Loucy (cell line): ENCODE measurements around the gene CAPN10.

Source experiments
- H2AFZ ChIP-seq: fragments of 200-600 bp; sonication (generic); 2 replicates; pipeline ENCODE4 v1.6.0; 2016; ENCODE audit warnings: antibody characterized with exemption, mild to moderate bottlenecking, low read length, moderate library complexity
- H3F3A ChIP-seq: fragments of 200-600 bp; 2 replicates; pipeline ENCODE4 v1.6.0; 2016; ENCODE audit warnings: antibody characterized with exemption, low read depth, mild to moderate bottlenecking
- H3K27me3 ChIP-seq: fragments of 200-600 bp; sonication (generic); 2 replicates; pipeline ENCODE4 v1.6.1; 2014; ENCODE audit warnings: low read length, mild to moderate bottlenecking; ENCODE audit not compliant: insufficient read depth, poor library complexity, severe bottlenecking
- H3K36me3 ChIP-seq: fragments of 200-600 bp; sonication (generic); 2 replicates; pipeline ENCODE4 v1.6.1; 2016; ENCODE audit warnings: low read length; ENCODE audit not compliant: insufficient read depth
- H3K4me1 ChIP-seq: fragments of 200-600 bp; sonication (generic); 2 replicates; pipeline ENCODE4 v1.5.1; 2014; ENCODE audit warnings: low read length, mild to moderate bottlenecking; ENCODE audit not compliant: insufficient read depth, poor library complexity, severe bottlenecking
- H3K4me2 ChIP-seq: fragments of 200-600 bp; sonication (generic); 2 replicates; pipeline ENCODE4 v1.6.0; 2014; ENCODE audit warnings: antibody characterized with exemption, low read length, low read depth, mild to moderate bottlenecking; ENCODE audit not compliant: poor library complexity, severe bottlenecking
- H3K4me3 ChIP-seq: fragments of 200-600 bp; sonication (generic); 2 replicates; pipeline ENCODE4 v1.5.1; 2014; ENCODE audit warnings: low read length, mild to moderate bottlenecking, mixed read lengths; ENCODE audit not compliant: poor library complexity, severe bottlenecking
- H3K79me2 ChIP-seq: fragments of 200-600 bp; sonication (generic); 2 replicates; pipeline ENCODE4 v1.6.1; 2014; ENCODE audit warnings: low read length; ENCODE audit not compliant: insufficient read depth
- H3K9ac ChIP-seq: fragments of 200-600 bp; sonication (generic); 2 replicates; pipeline ENCODE4 v1.6.0; 2014; ENCODE audit warnings: mild to moderate bottlenecking, low read depth, low read length, moderate library complexity; ENCODE audit not compliant: poor library complexity, severe bottlenecking
- H3K9me2 ChIP-seq: fragments of 200-600 bp; sonication (generic); replicated peaks from 2 replicates; pipeline ENCODE4 v1.6.1; 2016; ENCODE audit warnings: low read depth, low read length, mixed read lengths
- H3K9me3 ChIP-seq: fragments of 200-600 bp; sonication (generic); 2 replicates; pipeline ENCODE4 v1.6.1; 2014; ENCODE audit warnings: mild to moderate bottlenecking, antibody characterized with exemption, low read length, low read depth; ENCODE audit not compliant: insufficient read depth
- H4K20me1 ChIP-seq: fragments of 200-600 bp; sonication (generic); 2 replicates; pipeline ENCODE4 v1.6.0; 2014; ENCODE audit warnings: antibody characterized with exemption, low read length, mild to moderate bottlenecking; ENCODE audit not compliant: insufficient read depth, poor library complexity, severe bottlenecking
- EZH2phosphoT487 ChIP-seq: fragments of 200-600 bp; IDR thresholded peaks from 2 replicates; pipeline ENCODE4 v1.6.1; 2018; ENCODE audit warnings: antibody characterized with exemption, mild to moderate bottlenecking, moderate library complexity, borderline replicate concordance
- TF ChIP-seq, protein P1 (sequence below): fragments of 200-600 bp; sonication (generic); conservative IDR thresholded peaks from 2 replicates; pipeline ENCODE4 v1.5.1; 2014; ENCODE audit warnings: mild to moderate bottlenecking, antibody characterized with exemption, low read length

Gene CAPN10

GRCh38 chr2:240558236-240558761 lies 28.2 kb upstream of the CAPN10 start:
- no peak overlapping the region for H3K9ac ChIP-seq
- H3K4me3 ChIP-seq = peak overlapping the region; percentile 87
- no peak overlapping the region for H2AFZ ChIP-seq
- TF ChIP-seq, protein P1, sequence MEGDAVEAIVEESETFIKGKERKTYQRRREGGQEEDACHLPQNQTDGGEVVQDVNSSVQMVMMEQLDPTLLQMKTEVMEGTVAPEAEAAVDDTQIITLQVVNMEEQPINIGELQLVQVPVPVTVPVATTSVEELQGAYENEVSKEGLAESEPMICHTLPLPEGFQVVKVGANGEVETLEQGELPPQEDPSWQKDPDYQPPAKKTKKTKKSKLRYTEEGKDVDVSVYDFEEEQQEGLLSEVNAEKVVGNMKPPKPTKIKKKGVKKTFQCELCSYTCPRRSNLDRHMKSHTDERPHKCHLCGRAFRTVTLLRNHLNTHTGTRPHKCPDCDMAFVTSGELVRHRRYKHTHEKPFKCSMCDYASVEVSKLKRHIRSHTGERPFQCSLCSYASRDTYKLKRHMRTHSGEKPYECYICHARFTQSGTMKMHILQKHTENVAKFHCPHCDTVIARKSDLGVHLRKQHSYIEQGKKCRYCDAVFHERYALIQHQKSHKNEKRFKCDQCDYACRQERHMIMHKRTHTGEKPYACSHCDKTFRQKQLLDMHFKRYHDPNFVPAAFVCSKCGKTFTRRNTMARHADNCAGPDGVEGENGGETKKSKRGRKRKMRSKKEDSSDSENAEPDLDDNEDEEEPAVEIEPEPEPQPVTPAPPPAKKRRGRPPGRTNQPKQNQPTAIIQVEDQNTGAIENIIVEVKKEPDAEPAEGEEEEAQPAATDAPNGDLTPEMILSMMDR = no peak
- peaks cover 4% of the 10 kb centered on the region; the same call in 1 of the 2 replicates for H3K36me3 ChIP-seq
- H4K20me1 ChIP-seq = peaks cover 25% of the 10 kb centered on the region
- no peaks in the 10 kb centered on the region for H3F3A ChIP-seq
- peaks cover 24% of the 10 kb centered on the region for H3K4me1 ChIP-seq
- H3K79me2 ChIP-seq = peaks cover 71% of the 10 kb centered on the region
- H3K4me2 ChIP-seq = peak overlapping the region; percentile 89
- no peaks in the 10 kb centered on the region for H3K9me2 ChIP-seq
- no peaks in the 10 kb centered on the region for H3K27me3 ChIP-seq
- no peaks in the 10 kb centered on the region for H3K9me3 ChIP-seq

DNA sequence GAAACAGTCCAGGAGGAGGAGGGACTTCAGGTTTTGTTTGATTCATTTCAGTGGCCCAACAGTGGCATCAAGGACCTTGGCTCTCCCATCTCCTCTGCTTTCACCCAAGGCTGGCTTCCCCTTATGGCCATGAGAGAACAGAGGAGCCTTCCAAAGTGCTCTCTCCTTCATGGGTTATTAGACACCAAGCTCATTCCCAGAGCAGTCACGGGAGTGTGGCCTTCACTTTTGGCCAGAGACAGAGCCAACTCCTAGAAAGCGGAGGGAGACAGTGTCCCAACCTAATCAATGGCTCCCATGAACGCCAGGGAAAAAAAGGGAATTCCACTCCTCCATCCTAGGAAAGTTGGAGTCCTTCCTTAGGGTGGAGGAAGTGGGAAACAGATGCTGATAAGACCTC lies 27.2 kb upstream of the CAPN10 start:
- peaks cover 80% of the 10 kb centered on the region for H3K79me2 ChIP-seq
- H3K27me3 ChIP-seq = no peaks in the 10 kb centered on the region
- H3K9ac ChIP-seq = peak overlapping the region; percentile 98
- no peak overlapping the region for H2AFZ ChIP-seq
- no peaks in the 10 kb centered on the region for H3K9me2 ChIP-seq
- H3K9me3 ChIP-seq = no peaks in the 10 kb centered on the region
- H3F3A ChIP-seq = no peaks in the 10 kb centered on the region
- H3K4me1 ChIP-seq = peaks cover 34% of the 10 kb centered on the region
- H3K4me3 ChIP-seq = peak overlapping the region; percentile 87
- H4K20me1 ChIP-seq = peaks cover 25% of the 10 kb centered on the region
- H3K4me2 ChIP-seq = peak overlapping the region; percentile 89
- H3K36me3 ChIP-seq = peaks cover 4% of the 10 kb centered on the region; the same call in 1 of the 2 replicates
- TF ChIP-seq EZH2phosphoT487 = no peak
- TF ChIP-seq, protein P1 = no peak

- Histone ChIP-seq H3K4me2 (peak within 1 kb of the TSS; percentile 89), H3K9me3 (no peaks in the 10 kb centered on the region), H3K36me3 (peaks cover 4% of the 10 kb centered on the region; the same call in 1 of the 2 replicates), H3K9me2 (no peaks in the 10 kb centered on the region), H3K4me3 (peak within 1 kb of the TSS; percentile 87), H3K4me1 (peaks cover 42% of the 10 kb centered on the region), H3F3A (no peaks in the 10 kb centered on the region), H3K27me3 (no peaks in the 10 kb centered on the region), H3K79me2 (peaks cover 82% of the 10 kb centered on the region), H4K20me1 (peaks cover 25% of the 10 kb centered on the region), H2AFZ (peak within 1 kb of the TSS; percentile 63), H3K9ac (peak within 1 kb of the TSS; percentile 98)
- TF ChIP-seq, protein P1 = no peak
- TF ChIP-seq EZH2phosphoT487 = no peak
Observed at GRCh38 chr2:240560084-240560479, 26.5 kb upstream of the CAPN10 start, which contains the start of gene DUSP28. TSS of gene DUSP28 (plus strand) at chr2:240560357. CDS start at chr2:240560685, 328 bp downstream.
